Activated CD4-positive, alpha-beta T cell treated with anti-CD3 and anti-CD28 coated beads, Interleukin-2, amount 50 U/mL, for 4 hours (primary cell): Measurements from ENCODE around the gene BPIFB1.

ENCODE experiments used
- DNase-seq, 2 experiments: peaks; one replicate each; pipeline ENCODE4 v3.0.0-alpha.2; 2020

The BPIFB1 gene

DNA sequence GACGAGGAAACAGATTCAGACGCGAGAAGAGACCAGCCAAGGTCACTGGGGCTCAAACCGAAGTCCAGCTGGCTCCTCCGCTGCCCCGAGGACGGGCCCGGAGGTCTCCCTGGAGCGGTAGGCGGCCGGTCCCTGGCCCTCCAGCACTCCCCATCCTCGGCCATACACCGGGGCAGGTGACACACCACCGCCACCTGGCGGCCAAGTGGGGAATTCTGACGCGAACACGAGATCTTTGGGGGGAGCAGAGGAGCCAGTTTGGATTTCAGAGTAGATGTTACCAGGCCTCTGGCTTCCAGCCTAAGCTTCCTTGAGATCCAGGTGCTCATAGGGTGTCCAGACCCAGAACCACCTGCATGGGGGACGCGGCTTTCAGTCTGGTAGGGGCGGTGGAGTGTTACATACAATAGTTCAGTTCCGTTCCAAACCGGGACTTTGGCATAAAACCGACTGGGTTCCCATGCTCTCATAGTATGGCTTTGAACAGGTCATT, 16.1 kb downstream of the BPIFB1 start:
- peak; percentile 66 to 69 for DNase-seq

DNA sequence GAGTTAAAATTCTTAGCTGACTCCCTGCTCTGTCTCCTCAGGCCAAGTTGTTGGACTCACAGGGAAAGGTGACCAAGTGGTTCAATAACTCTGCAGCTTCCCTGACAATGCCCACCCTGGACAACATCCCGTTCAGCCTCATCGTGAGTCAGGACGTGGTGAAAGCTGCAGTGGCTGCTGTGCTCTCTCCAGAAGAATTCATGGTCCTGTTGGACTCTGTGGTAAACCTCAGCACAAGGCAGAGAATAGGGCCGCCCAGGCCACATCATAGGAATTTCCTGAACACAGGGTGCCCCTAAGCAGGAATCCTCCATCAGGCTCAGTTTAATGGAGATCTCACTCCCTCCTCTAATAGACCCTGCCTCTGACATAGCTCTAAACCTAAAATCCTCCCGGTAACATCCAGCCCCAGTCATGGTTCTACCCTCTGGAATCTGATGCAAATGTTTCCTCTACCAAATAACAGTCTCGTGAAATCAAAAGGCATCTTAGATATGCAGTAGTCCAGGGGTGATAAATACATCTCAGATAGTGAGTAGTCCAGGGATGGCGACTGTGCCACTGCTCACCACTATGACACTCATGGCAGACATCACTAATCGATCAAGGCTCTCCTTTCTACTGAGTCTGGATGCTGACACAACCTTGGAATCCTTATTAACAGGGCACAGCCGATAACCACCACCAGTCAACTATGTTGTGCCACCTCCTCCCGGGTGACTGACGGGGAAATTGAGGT, 18.3 kb downstream of the BPIFB1 start:
- DNase-seq, result no peak

DNA sequence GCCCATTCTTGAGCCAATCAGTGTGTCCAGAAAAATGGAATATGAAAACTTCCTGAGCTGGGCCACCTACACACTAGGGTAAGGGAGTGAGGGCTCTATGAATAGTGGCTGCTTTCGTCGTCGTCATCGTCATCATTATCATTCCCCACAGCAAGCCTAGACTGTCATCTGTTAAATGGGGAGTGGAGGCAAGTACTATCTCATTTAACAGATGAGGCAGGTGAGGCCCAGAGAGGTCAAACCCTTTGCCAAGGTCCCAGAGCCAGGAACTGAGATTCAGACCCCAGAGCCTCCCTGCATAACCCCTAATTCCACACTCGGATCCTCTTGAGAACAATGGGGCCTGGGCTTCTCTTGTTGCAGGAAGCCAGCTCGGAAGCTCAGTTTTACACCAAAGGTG, 20.6 kb downstream of the BPIFB1 start:
- DNase-seq, result no peak

DNA sequence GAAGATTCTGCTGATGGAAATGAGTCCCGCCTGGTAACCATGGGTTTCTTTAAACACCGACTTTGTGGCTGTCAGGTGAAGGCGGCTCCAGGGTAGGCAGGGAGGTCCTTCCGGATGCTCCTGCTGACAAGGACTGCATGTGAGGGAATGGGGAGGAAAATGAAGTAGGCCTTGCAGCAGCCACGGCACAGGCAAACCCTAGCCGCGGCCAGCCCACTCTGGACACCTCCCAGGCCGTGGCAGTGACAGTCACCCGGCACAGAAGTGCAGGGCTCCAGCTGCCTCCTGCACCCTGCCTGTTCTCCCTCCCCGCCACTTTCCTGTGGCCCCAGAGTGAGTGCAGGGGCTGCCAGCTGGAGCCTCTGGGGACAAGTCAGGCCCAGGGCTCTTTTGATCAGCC, 21.0 kb downstream of the BPIFB1 start:
- DNase-seq, result no peak

DNA sequence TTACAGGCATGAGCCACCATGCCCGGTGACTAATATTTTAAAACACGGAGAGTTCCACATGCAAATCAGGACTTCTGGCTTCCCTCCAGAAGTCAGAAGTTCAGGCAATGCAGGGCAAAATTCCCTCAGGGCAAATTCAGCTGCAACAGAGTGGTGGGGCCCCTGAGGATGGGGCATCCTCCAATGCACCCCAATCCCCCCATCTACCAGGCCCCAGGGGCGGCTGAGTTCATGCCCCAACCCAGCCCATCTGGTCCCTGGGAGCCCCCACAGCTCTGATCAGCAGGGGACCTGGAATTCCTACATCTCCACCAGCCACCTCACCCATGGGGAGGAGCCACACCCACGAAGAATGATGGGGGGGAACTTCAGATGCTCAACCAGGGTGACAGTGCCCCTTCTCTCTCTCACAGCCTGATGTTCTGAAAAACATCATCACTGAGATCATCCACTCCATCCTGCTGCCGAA, 22.6 kb downstream of the BPIFB1 start:
- DNase-seq, result no peak

DNA sequence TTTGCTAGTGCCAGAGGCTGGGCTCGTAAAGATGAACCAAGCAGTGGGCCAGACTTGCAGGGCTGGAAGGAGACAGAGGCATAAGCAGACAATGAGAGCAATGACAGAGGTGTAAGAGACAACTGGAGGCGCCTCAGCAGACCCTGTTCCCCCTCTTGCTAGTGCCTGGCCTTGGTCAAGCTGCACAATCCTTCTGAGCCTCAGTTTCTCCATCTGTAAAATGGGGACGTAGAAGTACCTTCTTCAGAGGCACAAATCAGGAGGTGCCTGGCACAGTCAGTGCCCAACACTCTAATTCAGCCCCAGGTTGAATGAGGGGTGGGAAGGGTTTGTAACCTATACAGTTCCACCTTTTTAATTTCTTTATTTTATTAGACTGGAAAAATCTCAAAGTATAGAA, 23.2 kb downstream of the BPIFB1 start:
- DNase-seq, result no peak

DNA sequence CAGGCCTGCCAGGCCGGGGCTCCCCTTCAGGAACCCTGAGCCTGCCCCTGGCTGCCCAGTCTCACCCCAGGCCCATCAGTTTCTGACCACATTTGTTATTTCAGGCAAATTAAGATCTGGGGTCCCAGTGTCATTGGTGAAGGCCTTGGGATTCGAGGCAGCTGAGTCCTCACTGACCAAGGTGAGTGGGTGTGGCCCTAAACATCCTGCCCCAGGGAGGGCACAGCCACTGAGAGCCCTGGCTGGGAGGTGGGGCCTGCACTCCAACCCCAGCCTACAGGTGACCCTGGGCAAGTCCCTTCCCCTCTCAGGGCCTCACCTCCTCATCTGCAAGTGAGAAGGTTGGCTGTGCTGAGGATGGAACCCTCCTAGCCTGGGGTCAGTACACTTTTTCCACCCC, 23.8 kb downstream of the BPIFB1 start:
- no peak for DNase-seq

DNA sequence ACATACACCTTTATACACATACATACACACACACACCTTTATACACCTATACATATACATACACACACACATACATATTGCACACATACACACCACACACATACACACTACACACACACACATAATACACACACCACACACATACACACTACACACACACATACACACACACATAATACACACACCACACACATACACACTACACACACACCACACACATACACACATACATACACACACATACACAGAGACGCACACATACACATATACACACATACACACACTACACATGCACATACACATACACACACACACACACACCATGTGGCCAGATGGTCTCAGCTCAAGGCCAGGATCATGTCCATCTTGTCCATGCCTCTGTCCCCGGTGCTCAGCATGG, 25.7 kb downstream of the BPIFB1 start:
- DNase-seq, result no peak

DNA sequence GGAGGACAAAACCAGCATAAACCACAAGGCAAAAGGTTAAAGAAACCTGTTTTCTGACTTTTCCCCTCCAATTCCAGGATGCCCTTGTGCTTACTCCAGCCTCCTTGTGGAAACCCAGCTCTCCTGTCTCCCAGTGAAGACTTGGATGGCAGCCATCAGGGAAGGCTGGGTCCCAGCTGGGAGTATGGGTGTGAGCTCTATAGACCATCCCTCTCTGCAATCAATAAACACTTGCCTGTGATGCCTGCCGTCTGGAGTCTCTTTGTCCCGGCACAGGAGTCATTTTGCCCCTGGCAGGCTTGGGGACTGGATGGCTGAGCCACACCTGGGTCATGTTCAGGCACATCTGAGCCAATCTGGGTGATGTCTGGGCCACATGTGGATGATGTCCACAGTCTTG, 26.6 kb downstream of the BPIFB1 start:
- no peak for DNase-seq

DNA sequence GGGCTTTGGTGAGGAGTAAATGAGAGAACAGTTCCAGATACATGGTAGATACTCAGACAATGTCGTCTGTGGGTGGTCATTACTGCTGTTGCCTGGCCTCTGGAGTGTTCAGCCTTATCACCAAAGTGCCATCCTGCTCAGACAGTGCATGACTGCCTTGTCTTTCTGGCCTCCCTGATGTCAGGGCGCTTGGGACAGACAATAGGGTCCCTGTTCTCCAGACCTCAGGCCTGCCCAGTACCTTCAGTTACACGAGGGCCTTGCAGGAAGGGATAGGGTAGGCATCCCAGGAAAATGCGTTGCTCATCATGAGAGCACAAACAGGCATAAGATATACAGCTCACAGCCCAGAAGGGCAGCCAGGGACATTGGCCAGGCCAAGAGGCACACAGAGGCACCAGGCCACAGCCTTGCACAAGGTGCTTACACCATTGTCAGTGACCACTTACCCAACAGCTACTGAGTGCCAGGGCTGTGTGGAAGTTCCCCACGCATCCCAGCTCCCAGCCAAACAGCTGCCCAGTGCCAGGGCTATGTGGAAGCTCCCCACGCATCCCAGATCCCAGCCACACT, 27.4 kb downstream of the BPIFB1 start:
- no peak for DNase-seq

DNA sequence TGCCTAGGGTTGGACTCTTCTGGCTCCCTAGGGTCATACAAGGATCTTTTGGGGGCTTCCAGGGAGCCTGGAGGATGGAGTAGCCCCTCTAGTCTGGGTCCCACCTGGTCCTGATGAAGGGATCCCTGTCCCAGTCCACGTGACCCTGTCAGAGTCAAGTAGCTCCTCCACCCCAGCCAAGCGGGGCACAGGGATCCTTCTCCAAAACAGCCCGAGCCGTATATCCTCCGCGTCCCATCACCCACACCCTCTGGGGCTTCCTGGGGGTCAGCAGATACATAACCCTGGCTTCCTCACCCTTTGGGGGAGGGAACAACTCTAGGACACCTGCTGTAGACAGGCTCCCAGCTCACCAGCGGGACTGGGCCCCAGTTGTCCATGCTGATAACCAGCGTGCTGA, 28.0 kb downstream of the BPIFB1 start:
- no peak for DNase-seq

DNA sequence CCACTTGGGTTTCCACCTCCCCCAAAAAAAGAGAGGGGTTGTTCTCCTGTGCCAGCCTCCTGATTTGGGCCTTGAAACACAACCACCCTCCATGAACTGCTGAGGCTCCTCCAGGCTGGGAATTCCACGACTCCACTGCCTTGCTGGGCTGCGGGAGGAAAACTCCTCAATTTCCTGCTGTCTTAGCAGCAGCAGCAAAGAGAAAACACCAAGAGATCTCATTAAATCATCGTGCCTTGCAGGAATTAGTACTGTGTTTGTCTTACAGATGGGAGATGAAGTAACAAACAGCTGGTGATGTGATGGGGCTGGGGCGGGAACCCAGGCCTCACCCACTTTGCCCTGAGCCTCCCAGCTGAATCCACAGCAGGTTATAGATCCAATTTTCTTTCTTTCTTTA, 29.0 kb downstream of the BPIFB1 start:
- DNase-seq, result no peak

DNA sequence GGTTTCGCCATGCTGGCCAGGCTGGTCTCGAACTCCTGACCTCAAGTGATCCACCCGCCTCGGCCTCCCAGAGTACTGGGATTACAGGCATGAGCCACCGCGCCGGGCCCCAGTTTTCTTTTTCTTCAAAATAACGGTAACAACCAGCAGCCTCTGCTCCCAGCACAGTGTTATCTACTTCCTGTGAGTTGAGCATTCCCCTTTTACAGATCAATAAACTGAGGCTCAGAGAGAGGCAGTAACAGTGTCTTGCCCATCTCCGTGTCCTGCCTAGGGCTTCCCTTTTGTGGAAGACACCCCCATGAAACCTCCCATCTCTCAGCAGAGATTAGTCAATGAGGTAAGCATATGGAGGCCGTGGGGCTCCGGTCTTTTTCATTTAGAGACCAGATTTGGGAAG, 29.6 kb downstream of the BPIFB1 start:
- DNase-seq, result no peak

DNA sequence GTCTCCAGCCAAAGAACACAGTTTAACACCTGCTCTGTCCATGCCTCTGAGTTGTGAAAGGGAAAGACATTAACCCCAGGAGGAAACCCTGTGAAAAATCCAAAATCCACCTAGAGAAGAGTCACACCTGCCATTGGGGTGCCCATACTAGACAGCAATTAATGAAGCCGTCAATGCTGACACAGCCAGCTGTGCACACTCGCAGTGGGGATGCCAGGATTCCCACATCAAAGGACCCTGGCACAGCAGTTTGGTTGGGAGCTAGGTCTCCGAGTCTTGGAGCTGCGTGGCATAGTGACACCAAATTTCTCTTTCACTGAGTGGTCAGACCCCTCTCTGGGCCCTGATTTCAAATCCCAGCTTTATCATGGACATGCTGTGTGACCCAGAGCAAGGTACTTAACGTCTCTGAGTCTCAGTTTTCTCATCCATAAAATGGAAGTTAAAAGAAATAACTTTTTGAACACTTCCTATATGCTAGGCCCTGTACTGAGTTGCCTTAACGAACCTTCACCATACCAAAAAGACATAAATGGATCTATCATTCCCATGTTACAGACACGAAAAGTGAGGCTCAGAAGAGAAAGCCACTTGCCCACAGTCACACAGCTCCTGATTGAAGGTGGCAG, 30.8 kb downstream of the BPIFB1 start:
- no peak for DNase-seq

DNA sequence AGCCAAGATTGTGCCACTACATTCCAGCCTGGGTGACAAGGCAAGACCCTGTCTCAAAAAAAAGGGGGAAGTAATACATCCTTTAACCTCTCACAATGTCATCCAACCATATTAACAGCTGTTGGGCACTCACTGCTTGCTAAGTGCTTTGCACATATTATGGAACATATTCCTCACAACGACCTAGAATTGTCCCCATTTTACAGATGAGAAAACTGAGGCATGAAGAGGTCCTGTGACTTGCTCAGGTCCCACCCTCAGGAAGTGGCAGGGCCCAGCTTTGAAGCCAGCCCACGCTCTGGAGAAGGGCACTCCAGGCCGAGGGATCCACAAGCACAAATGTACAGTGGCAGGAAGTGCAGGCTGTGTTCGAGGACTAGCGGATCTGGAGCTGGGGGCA, 33.3 kb downstream of the BPIFB1 start:
- DNase-seq, result no peak

DNA sequence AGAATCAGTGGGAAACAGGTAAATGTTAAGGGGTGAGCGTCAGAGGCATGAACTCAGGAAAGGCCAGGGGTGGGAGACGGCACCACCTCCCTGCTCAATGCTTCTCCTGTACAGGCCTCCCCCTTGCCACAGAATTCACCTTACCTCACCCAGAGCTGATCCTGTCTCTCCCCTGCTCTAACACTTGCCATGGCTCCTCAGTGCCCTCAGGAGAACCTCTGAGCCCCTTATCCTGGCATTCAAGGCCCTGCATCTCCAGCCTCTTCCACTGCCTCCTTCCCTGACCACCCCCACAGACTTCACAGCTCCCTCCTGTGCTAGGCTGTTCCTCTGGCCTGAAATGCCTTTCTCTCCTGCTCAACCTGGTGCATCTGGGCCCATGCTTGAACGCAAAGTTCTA, 33.9 kb downstream of the BPIFB1 start:
- no peak for DNase-seq

DNA sequence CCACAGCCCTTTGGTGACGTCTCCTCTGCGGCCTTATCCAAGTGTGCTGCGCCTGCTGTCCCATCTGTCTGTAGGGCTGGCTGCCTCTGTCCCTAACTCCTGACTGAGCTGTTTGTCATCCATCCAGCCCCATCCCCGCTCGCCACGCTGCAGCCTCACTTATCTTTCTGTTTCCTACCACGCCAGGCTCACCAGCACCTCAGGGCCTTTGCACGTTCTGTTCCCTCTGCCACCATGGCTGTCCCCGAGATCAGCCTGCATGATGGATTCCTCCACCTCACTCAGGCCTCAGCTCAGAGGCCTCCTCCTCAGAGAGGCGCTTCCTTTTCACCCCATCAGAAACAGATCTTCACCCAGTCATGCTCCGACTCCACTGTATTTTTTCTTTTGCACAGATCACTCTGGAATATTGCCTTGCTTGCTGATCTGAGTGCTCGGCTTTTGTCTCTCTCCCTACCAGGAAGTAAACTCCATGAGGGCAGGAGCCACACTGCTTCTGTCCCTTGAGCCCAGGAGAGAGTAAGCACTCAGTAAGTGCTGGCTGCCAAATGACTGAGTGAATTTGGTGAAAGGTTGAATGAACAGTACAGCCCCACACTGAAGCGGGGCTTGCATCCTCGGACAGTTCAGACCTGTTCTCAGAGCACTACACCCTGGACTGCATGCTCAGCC, 34.5 kb downstream of the BPIFB1 start:
- no peak for DNase-seq

DNA sequence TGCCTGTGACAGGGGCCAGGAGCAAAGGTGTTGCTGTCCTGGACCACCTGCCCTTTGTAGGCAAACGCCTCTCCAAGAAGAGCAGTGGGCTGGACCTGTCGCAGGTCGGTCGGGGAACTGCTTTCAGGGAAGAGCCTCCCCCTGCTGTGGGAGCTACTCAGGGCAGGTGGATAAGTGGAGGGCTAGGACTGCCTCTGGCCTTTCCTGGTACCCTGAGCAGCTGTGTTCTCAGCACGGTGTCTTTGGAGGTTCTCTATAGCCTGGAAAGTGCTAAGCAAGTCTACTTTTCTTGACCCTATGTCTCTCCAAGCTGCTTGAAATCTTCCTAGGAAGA, 35.0 kb downstream of the BPIFB1 start:
- DNase-seq, result no peak

DNA sequence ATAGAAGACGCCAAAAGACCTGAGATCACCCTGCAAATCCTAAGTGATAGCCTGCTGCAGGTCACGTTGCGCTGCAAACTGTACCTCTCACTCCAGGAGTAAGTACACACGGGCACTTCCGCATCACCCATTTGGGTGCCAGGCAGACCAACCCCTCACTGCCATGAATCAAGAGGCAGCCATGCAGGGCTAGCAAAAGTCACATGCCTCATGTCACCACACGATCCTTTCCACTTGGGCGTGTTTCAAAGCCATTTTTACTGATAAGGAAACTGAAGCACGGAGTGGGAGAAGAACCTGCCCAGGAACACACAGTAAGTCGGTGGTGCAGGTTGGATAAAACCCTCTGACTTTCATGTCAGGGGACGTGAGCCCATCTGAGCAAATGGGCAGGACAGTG, 37.0 kb downstream of the BPIFB1 start:
- DNase-seq, result no peak

DNA sequence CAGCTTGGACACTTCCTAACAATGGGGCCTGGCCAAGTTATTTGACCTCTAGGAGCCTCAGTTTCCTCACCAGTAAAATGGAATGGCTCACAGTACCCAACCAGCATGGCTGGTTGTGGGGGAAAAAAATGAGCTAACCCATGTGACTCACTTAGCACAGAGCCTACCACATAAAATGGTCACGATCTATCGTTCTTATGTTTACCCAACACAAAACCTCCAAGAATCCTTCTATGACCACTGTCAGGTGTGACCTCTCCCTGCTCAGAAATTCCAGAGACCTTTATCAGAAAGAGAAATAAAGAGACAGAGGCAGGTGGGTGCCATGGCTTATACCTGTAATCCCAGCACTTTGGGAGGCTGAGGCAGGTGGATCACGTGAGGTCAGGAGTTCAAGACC, 39.4 kb downstream of the BPIFB1 start:
- DNase-seq, result no peak

DNA sequence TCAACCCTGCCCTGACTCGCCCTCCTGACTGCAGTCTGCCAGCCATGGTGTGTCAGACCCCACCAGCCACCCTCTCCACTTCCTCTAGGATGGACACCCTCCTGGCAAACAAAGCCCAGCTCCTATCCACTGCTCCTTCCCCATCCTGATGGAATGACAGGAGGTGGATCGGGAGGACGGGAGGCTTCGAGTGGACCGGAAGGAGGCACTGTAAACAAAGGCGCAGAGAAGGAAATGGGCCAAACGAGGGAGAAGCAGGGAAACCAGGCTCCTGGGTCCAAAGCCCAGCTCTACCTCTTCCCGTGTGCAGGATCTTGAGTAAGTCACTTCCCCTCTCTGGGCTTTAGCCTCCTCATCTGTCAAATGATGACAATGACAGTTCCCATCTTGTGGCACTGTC, 40.2 kb downstream of the BPIFB1 start:
- no peak for DNase-seq

DNA sequence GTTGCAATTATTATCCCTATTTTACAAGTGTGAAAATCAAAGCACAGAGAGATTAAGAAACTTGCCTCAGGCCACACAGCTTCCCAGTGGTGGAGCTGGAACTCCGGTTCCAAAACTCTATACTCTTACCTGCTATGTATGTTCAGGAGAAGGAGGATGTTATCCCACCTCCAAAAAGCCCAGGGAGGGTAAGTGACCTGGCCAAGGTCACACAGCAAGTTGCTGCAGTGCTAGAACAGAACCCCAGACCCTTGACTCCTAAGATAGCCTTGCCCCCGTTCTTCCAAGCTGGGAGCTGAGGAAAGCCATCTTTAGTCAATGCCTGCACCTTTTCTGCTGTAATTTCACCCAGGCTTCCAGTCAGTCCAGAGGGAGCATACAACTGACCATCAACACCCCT, 42.3 kb downstream of the BPIFB1 start:
- DNase-seq, result no peak

DNA sequence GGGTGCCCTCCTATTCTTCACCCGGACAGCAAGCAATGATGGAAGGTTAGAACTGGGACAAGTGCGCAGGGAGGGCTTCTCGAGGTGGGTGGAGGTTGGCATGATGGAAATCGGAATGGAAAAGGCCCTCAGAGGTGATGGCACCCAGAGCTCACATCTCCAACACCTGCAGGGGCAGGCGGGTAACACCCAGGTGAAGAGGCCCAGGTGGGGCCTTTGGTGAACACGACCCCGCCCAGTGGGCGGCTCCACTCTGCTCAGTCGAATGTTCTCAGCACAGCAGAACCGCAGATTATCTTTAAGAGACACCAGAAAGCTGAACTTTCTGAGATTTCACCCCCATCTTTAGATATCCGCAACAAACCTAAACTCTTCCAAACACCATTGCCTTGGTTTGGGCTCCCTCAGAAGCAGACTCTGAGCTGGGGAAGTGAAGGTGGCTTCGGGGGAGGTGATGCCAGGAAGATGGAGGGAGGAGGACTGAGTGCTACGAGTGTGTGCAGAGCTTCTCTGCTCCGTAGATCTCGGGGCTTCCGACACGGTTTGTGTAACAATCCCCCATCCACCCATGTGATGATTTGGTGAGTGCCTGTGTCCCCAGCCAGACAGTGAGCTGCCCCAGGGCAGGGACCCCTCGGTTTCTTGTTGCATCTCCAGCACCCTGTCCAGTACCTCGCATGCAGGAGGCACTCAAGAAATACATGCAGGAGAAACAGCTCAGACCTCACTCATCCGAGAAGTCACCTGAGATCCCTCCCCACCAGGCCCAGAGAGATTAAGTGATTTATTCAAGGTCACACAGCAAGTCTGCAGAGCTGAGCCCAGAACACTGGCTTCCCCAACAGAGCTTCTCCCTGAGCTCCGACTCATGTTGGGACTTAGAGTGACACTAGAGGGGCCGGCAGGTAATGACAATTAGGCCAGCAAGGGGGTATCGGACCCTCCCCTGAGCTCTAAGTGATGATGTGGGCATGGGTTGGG, 45.4 kb downstream of the BPIFB1 start:
- no peak for DNase-seq
